A549 (cell line): ENCODE data around the gene CDC45.

Experiments used
- CHD2 ChIP-seq: fragments of 150-350 bp; IDR thresholded peaks from 2 replicates; pipeline ENCODE4 v1.6.1; 2014; ENCODE audit warnings: low read length; ENCODE audit not compliant: partially characterized antibody
- CTCF ChIP-seq: fragments of >200 bp; sonication (Bioruptor Twin); formaldehyde crosslinking; IDR thresholded peaks from 3 replicates; pipeline ENCODE4 v1.5.1; 2016
- EP300 ChIP-seq, 2 experiments: fragments of >200 bp; sonication (Bioruptor Twin); formaldehyde crosslinking; IDR thresholded peaks; 2 replicates in 1 of 2; 3 replicates in 1 of 2; pipeline ENCODE4 v1.6.1; 2016 to 2017
- FOSL2 ChIP-seq, 2 experiments: fragments of 450-650 bp in 1 of 2; fragments of >200 bp in 1 of 2; sonication (Bioruptor Twin) in 1 of 2; formaldehyde crosslinking; IDR thresholded peaks; 2 replicates each; pipeline versions ENCODE4 v1.5.0 to v1.6.1; 2016 to 2020; ENCODE audit warnings: mild to moderate bottlenecking in 1 of 2, moderate library complexity in 1 of 2
- HDAC2 ChIP-seq: fragments of 200-600 bp; sonication (generic); IDR thresholded peaks from 2 replicates; pipeline ENCODE4 v1.6.1; 2016
- HOXA7 ChIP-seq: fragments of 250-450 bp; sonication (Bioruptor Pico); IDR thresholded peaks from 2 replicates; pipeline ENCODE4 v1.5.0; 2020; ENCODE audit warnings: mild to moderate bottlenecking, moderate library complexity
- POLR2A ChIP-seq: IDR thresholded peaks from 2 replicates; pipeline ENCODE4 v1.6.1; 2012; ENCODE audit warnings: mild to moderate bottlenecking, low read length
- ZFP36 ChIP-seq: fragments of 450-650 bp; IDR thresholded peaks from 2 replicates; pipeline ENCODE4 v1.6.1; 2014; ENCODE audit warnings: borderline replicate concordance; ENCODE audit not compliant: partially characterized antibody

- TF ChIP-seq CTCF, result no peak
- TF ChIP-seq ZFP36, result no peak
- TF ChIP-seq EP300 (IDR thresholded peaks at IDR 0.05), result no peak
- TF ChIP-seq HOXA7, result no peak
- no peak for TF ChIP-seq POLR2A
- TF ChIP-seq CHD2, result no peak
- TF ChIP-seq FOSL2 (IDR thresholded peaks at IDR 0.05), result no peak
- TF ChIP-seq FOSL2 (CRISPR knock-in tag; IDR thresholded peaks at IDR 0.05), result no peak
- TF ChIP-seq HDAC2, result no peak
These were observed 45.5 kb downstream of the CDC45 start for GRCh38 chr22:19525116-19525660.
